K562 (cell line): ENCODE data around the gene SNX10. TPM values are rescaled to one million over a fixed set of nuclear protein-coding genes. Genes with fewer than 3 reads are reported as not detected.

ENCODE experiments used
- ATAC-seq: fragments of 200-7000 bp; cut with Tn5 transposase; 3 replicates; pipeline ENCODE4 v1.9.1; 2020; ENCODE audit warnings: moderate library complexity
- BruUV-seq: library from RNA; stranded (reverse); fragments of 400-500 nt; replicated peaks from 2 replicates; lab custom pipeline; 2021; lab: Mats Ljungman, UMichigan
- CTCF ChIA-PET: fragments of 300-600 bp; formaldehyde crosslinking; extraction: SDS; loops from one replicate; lab custom pipeline; 2021; ENCODE audit warnings: low intra/inter-chr PET ratio; lab: Yijun Ruan, JAX
- POLR2A ChIA-PET: fragments of 300-600, 350-650 bp; sonication (Branson Sonifier 250); formaldehyde crosslinking; extraction: SDS; loops from one replicate; lab custom pipeline; 2021; ENCODE audit warnings: antibody characterized with exemption, inconsistent platforms; lab: Yijun Ruan, JAX
- DNase-seq, 4 experiments: peaks; one replicate each; pipeline versions ENCODE4 v3.0.0 to v3.0.0-alpha.2; 2011 to 2018; ENCODE audit warnings: low spot score in 3 of 4, mixed read lengths in 3 of 4; ENCODE audit errors: extremely low read depth in 1 of 4
- FAIRE-seq: peaks from 2 replicates; lab custom pipeline; 2011; peaks lifted over from hg19 to GRCh38; lab: Jason Lieb, UNC
- H2AFZ ChIP-seq: 2 replicates; pipeline ENCODE4 v1.6.0; 2011; ENCODE audit warnings: low read depth, low read length, control low read depth, inconsistent platforms
- H3K27ac ChIP-seq: fragments of 200-600 bp; 3 replicates; pipeline ENCODE4 v1.8.0; 2011; ENCODE audit warnings: low read depth, mild to moderate bottlenecking, control low read depth, inconsistent platforms, low read length, moderate library complexity, mixed read lengths; ENCODE audit errors: extremely low read depth
- H3K27me3 ChIP-seq, 2 experiments: fragments of 300-600 bp in 1 of 2; 2 replicates in 1 of 2; 3 replicates in 1 of 2; pipeline versions ENCODE4 v1.6.0 to v1.8.0; 2011; ENCODE audit warnings: inconsistent platforms in 2 of 2, low read length in 2 of 2, mild to moderate bottlenecking in 1 of 2, mixed read lengths in 1 of 2, moderate library complexity in 1 of 2; ENCODE audit not compliant: control insufficient read depth in 2 of 2, insufficient read depth in 2 of 2
- H3K36me3 ChIP-seq: fragments of 300-600 bp; 3 replicates; pipeline ENCODE4 v1.8.0; 2011; ENCODE audit warnings: mild to moderate bottlenecking, low read length, inconsistent platforms; ENCODE audit not compliant: control insufficient read depth, insufficient read depth
- H3K4me1 ChIP-seq, 2 experiments: fragments of 200-600 bp in 1 of 2; replicated peaks in 1 of 2; 2 replicates in 1 of 2; 3 replicates in 1 of 2; pipeline versions ENCODE4 v1.5.1 to v1.8.0; 2011; ENCODE audit warnings: inconsistent platforms in 2 of 2, low read length in 2 of 2, mild to moderate bottlenecking in 1 of 2, mixed read lengths in 1 of 2, moderate library complexity in 1 of 2; ENCODE audit not compliant: control insufficient read depth in 2 of 2, insufficient read depth in 2 of 2
- H3K4me2 ChIP-seq: 2 replicates; pipeline ENCODE4 v1.6.1; 2011; ENCODE audit warnings: low read length, control low read depth, inconsistent platforms, mixed read lengths; ENCODE audit not compliant: insufficient read depth
- H3K4me3 ChIP-seq: fragments of 200-600 bp; sonication (generic), shearing (Covaris generic); 2 replicates; pipeline ENCODE4 v1.5.1; 2016; ENCODE audit warnings: control low read depth, inconsistent platforms
- H3K79me2 ChIP-seq: fragments of 200-600 bp; 3 replicates; pipeline ENCODE4 v1.8.0; 2011; ENCODE audit warnings: low read length, inconsistent platforms; ENCODE audit not compliant: control insufficient read depth, insufficient read depth
- H3K9ac ChIP-seq, 2 experiments: 2 replicates each; pipeline versions ENCODE4 v1.6.0 to v1.6.1; 2011; ENCODE audit warnings: low read depth in 2 of 2, low read length in 2 of 2, control low read depth in 1 of 2, inconsistent platforms in 1 of 2, mild to moderate bottlenecking in 1 of 2, mixed read lengths in 1 of 2; ENCODE audit not compliant: insufficient read depth in 1 of 2
- H3K9me1 ChIP-seq: one replicate; pipeline ENCODE4 v1.6.0; 2011; ENCODE audit warnings: inconsistent platforms, mild to moderate bottlenecking, low read length, moderate library complexity; ENCODE audit not compliant: control insufficient read depth, insufficient read depth
- H3K9me3 ChIP-seq: replicated peaks from 2 replicates; pipeline ENCODE4 v1.5.1; 2011; ENCODE audit warnings: low read depth, low read length, inconsistent platforms; ENCODE audit not compliant: control insufficient read depth, insufficient read depth
- H4K20me1 ChIP-seq: replicated peaks from 2 replicates; pipeline ENCODE4 v1.6.1; 2011; ENCODE audit warnings: low read length, inconsistent platforms, mixed read lengths; ENCODE audit not compliant: control insufficient read depth, insufficient read depth
- CBX1 ChIP-seq: sonication (generic); IDR thresholded peaks from 2 replicates; pipeline ENCODE4 v1.6.1; 2016; ENCODE audit warnings: antibody characterized with exemption, low read depth, mild to moderate bottlenecking
- CREB3 ChIP-seq: fragments of 450-650 bp; conservative IDR thresholded peaks from 2 replicates; pipeline ENCODE4 v1.6.1; 2016; ENCODE audit warnings: missing genetic modification characterization, low read depth, mild to moderate bottlenecking, missing compliant biosample characterization, moderate library complexity
- DLX4 ChIP-seq: fragments of 250-450 bp; sonication (Bioruptor Pico); IDR thresholded peaks from 2 replicates; pipeline ENCODE4 v1.6.1; 2021; ENCODE audit warnings: mild to moderate bottlenecking
- ILF3 ChIP-seq: fragments of 450-650 bp; IDR thresholded peaks from 2 replicates; pipeline ENCODE4 v1.6.1; 2018; ENCODE audit warnings: antibody characterized with exemption, mild to moderate bottlenecking, moderate library complexity, borderline replicate concordance
- NRF1 ChIP-seq, 2 experiments: fragments of 450-650 bp; IDR thresholded peaks in 1 of 2; conservative IDR thresholded peaks in 1 of 2; 2 replicates each; pipeline ENCODE4 v1.6.1; 2014; ENCODE audit warnings: mild to moderate bottlenecking in 2 of 2
- POU5F1 ChIP-seq: fragments of 150-350 bp; IDR thresholded peaks from 2 replicates; pipeline ENCODE4 v1.6.1; 2014; ENCODE audit warnings: borderline replicate concordance, low read length, low read depth, mild to moderate bottlenecking; ENCODE audit not compliant: partially characterized antibody
- ZBTB17 ChIP-seq: fragments of 450-650 bp; formaldehyde crosslinking; IDR thresholded peaks from 2 replicates; pipeline ENCODE4 v1.4.0; 2020; ENCODE audit warnings: mild to moderate bottlenecking
- ZBTB5 ChIP-seq: fragments of 450-650 bp; IDR thresholded peaks from 2 replicates; pipeline ENCODE4 v1.6.1; 2017; ENCODE audit warnings: antibody characterized with exemption
- ZNF224 ChIP-seq: sonication (generic); formaldehyde crosslinking; IDR thresholded peaks from 2 replicates; pipeline ENCODE4 v1.8.0; 2022; ENCODE audit warnings: mild to moderate bottlenecking, missing genetic modification reagents
- ZNF785 ChIP-seq: fragments of 250-450 bp; sonication (Bioruptor Pico); IDR thresholded peaks from 2 replicates; pipeline ENCODE4 v1.4.0; 2020; ENCODE audit warnings: mild to moderate bottlenecking
- WGBS: fragments of 100-300 bp; shearing (Covaris generic); methylation state at CpG from one replicate; pipeline ENCODE4 v1.1.6; 2016; ENCODE audit warnings: low coverage, mixed read lengths; ENCODE audit not compliant: insufficient coverage; ENCODE audit errors: missing lambda C conversion rate; 5-methylcytosine and 5-hydroxymethylcytosine counted together
- in situ Hi-C: fragments of 300-500 bp; cut with MboI; formaldehyde crosslinking; loops from 4 replicates; pipeline ENCODE4 v1.15.0; 2018; ENCODE audit warnings: inconsistent platforms, mixed read lengths
- intact Hi-C: fragments of 100-400 bp; cut with micrococcal nuclease; formaldehyde crosslinking; loops from 2 replicates; pipeline ENCODE4 v1.14.2; 2022
- polyA plus RNA-seq, 8 experiments: library from polyadenylated mRNA; depleted of rRNA in 4 of 8; stranded (reverse) in 5 of 8; unstranded in 3 of 8; fragments of >200 nt; fragmentation: Nextera tagmentation in 2 of 8; fragmentation: Illumina TruSeq in 1 of 8; extraction: Ambion mirVana in 2 of 8; extraction: Trizol in 1 of 8; gene quantifications; 2 replicates each; pipeline versions ENCODE4 v1.2.1 to v1.2.3, GENCODE V29; 2011 to 2014; ENCODE audit warnings: inconsistent platforms in 1 of 8, missing spikeins in 1 of 8
- total RNA-seq, 7 experiments: library from RNA; depleted of rRNA in 6 of 7; stranded (reverse); fragments of >200 nt in 6 of 7; fragmentation: Illumina TruSeq in 2 of 7; extraction: Trizol in 2 of 7; gene quantifications; 2 replicates each; pipeline versions ENCODE4 v1.2.1 to v1.2.3, GENCODE V29; 2011 to 2021; ENCODE audit warnings: low replicate concordance in 1 of 7
- TF ChIP-seq, protein P1 (sequence below): fragments of 250-450 bp; sonication (Bioruptor Pico); IDR thresholded peaks from 2 replicates; pipeline ENCODE4 v1.8.0; 2022; ENCODE audit warnings: moderate library complexity, mild to moderate bottlenecking, inconsistent platforms
- TF ChIP-seq, protein P2 (sequence below): sonication (generic); formaldehyde crosslinking; IDR thresholded peaks from 2 replicates; pipeline ENCODE4 v1.8.0; 2022; ENCODE audit warnings: mild to moderate bottlenecking, missing genetic modification reagents
- TF ChIP-seq, protein P3 (sequence below): fragments of 250-450 bp; sonication (Bioruptor Pico); IDR thresholded peaks from 2 replicates; pipeline ENCODE4 v1.8.0; 2022; ENCODE audit warnings: inconsistent platforms

The SNX10 gene
- total and polyA plus RNA-seq, 9 of the 15 experiments (the other 6 are each of a cell fraction or from before 2014, with no cell fraction given) = 6.9 to 16.5 (median 11.5) TPM

- DNase-seq = no peak
- Histone ChIP-seq H4K20me1 (no peaks in the 10 kb centered on the region), H3K27ac (no peak overlapping the region), H3K9me3 (no peaks in the 10 kb centered on the region), H3K27me3 (peaks cover 30 to 37% of the 10 kb centered on the region in 2 experiments), H3K4me3 (no peak overlapping the region), H3K9me1 (no peaks in the 10 kb centered on the region), H3K79me2 (no peaks in the 10 kb centered on the region), H3K4me1 (no peaks in the 10 kb centered on the region), H3K36me3 (no peaks in the 10 kb centered on the region), H3K4me2 (no peak overlapping the region), H2AFZ (no peak overlapping the region), H3K9ac (no peak overlapping the region)
- no peak for FAIRE-seq
- BruUV-seq = no TSS peak
- WGBS = 0% methylated on average over 2 of the region's 2 CpGs
- in situ Hi-C loops (loop anchor here (25.0 kb wide), 1 partner anchor 97 kb away; no protein-coding TSS in a partner anchor), intact Hi-C loops (no loop called here)
- no peak for ATAC-seq
- ChIA-PET CTCF (no interaction called here), POLR2A (no interaction called here)
- TF ChIP-seq ZBTB5 (no peak), ZNF785 (CRISPR knock-in tag) (no peak), NRF1 (conservative IDR thresholded peaks at IDR 0.05 in 1 of 2, IDR thresholded peaks at IDR 0.05 in 1 of 2) (no peak), ZNF224 (no peak), CREB3 (tag) (no peak), ZBTB17 (CRISPR knock-in tag) (no peak), POU5F1 (no peak), DLX4 (CRISPR knock-in tag) (no peak), ILF3 (no peak), CBX1 (no peak)
- TF ChIP-seq, protein P1, sequence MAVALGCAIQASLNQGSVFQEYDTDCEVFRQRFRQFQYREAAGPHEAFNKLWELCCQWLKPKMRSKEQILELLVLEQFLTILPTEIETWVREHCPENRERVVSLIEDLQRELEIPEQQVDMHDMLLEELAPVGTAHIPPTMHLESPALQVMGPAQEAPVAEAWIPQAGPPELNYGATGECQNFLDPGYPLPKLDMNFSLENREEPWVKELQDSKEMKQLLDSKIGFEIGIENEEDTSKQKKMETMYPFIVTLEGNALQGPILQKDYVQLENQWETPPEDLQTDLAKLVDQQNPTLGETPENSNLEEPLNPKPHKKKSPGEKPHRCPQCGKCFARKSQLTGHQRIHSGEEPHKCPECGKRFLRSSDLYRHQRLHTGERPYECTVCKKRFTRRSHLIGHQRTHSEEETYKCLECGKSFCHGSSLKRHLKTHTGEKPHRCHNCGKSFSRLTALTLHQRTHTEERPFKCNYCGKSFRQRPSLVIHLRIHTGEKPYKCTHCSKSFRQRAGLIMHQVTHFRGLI (CRISPR knock-in tag) = no peak
- TF ChIP-seq, protein P2, sequence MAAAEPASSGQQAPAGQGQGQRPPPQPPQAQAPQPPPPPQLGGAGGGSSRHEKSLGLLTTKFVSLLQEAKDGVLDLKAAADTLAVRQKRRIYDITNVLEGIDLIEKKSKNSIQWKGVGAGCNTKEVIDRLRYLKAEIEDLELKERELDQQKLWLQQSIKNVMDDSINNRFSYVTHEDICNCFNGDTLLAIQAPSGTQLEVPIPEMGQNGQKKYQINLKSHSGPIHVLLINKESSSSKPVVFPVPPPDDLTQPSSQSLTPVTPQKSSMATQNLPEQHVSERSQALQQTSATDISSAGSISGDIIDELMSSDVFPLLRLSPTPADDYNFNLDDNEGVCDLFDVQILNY (CRISPR knock-in tag) = no peak
- TF ChIP-seq, protein P3, sequence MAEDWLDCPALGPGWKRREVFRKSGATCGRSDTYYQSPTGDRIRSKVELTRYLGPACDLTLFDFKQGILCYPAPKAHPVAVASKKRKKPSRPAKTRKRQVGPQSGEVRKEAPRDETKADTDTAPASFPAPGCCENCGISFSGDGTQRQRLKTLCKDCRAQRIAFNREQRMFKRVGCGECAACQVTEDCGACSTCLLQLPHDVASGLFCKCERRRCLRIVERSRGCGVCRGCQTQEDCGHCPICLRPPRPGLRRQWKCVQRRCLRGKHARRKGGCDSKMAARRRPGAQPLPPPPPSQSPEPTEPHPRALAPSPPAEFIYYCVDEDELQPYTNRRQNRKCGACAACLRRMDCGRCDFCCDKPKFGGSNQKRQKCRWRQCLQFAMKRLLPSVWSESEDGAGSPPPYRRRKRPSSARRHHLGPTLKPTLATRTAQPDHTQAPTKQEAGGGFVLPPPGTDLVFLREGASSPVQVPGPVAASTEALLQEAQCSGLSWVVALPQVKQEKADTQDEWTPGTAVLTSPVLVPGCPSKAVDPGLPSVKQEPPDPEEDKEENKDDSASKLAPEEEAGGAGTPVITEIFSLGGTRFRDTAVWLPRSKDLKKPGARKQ = no peak
Observed at GRCh38 chr7:26390016-26390415, 98.4 kb downstream of the SNX10 start.
